Kidney tubule cell (primary cell): ENCODE data around the gene LPP.

Source experiments
- DNase-seq: peaks from one replicate; pipeline ENCODE4 v3.0.0-alpha.2; 2018; ENCODE audit warnings: low spot score

The LPP gene

DNA sequence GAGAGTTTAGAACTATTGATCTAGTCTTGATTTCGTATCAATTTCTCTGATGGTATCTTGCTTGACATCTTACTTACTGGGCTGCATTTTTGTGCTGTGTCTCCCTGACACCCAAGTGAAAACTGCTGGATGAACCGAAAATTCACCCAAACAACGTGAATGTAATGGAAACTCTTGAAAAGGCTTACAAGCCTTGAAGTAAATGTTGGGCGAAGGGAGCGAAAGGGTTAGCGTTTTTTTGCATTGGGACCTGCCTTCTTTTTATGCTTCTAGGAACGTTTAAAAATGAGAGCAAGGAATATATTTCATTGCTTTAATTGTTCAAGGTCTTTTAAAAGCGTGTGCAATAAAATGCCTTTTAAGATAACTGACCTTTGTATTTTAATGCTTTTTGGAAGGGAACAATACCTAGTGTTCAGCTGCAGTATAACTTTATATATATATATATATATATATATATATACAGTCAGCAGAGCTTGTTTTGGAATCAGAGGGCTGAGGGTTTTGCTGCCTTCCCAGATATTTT is 94.1 kb downstream of the LPP start:
- no peak for DNase-seq

DNA sequence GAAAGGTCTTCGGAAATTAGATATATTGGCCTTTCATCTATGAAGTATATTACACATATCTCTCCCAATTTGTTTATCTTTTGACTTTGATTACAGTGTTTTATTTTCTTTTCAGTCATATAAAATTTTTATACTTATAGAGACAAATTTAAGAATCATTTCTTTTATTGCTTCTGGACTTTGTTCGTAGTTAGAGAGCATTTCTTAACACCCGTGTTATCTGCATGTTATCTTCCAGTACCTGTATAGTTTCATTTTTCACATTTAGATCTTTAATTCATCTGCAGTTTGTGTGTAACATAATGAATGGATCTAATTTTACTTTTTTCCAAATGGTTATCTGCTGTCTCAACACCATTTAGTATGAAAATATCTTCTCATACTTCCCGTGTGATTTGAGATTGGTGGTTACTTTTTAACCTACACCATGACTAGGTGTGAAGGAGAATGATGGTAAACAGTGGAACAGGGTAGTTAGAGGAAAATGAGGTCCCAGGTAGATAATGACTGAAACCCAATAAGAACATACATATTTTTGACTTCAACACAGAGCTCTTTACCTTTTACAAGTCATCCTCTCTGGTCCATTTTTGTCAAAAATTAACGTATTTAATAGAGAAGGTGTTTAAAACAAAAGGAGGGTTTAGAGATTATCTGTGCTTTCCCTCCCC is 99.3 kb downstream of the LPP start:
- DNase-seq: no peak

DNA sequence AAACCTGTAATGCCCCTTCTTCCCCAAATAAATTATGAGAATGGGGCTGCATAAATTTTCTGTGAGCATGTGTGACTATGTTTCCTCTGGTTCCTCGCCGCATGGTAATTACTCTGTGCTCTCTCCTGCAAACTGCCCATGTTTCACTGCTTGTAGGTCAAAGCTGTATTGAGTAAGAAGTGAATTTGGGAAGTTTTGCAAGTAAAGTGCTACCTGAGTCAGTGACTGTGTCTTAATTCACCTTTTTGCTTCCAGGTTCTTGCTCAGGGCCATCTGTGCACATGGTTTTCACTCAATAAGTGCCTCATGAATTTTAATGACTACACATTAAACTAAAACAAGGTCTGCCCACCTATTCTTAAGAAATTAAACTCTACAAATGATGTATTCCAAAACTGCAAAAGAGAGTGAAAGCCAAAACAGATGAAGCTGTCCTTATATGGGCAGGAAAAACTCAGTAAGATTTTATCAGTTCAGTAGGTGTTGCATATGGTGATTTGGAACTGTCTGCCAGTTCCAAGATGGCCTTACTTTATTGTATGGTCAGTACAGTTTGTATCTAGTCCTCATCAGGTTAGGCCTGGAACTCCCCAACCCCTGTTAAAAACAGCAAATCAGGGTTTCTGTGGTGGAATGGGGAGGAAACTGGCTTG is 100.0 kb downstream of the LPP start:
- DNase-seq: no peak

DNA sequence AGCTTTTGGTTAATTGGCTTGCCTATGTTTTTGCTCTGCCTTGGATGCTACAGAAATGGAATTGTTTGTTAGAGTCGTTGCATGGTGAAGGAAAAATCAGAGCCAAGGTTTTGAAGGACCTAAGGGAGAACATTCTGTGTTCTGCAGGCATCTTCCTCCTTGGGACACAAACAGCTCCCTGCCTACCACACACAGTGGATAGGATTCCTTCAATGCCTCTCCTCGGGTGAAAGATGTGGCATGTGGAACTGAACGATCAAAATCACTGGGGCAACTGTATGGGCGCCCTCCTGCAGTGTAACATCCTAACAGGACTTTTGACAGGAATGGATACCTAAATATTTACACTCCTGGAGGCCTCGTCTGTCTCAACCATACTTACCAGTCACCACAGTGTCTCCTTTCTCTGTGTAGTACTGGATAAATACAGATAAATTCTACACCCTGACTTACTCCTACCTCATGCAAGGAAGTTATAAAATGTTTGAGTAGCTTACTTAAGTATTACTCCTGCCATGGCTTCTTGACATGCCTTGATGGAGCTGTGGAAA is 100.6 kb downstream of the LPP start:
- no peak for DNase-seq

DNA sequence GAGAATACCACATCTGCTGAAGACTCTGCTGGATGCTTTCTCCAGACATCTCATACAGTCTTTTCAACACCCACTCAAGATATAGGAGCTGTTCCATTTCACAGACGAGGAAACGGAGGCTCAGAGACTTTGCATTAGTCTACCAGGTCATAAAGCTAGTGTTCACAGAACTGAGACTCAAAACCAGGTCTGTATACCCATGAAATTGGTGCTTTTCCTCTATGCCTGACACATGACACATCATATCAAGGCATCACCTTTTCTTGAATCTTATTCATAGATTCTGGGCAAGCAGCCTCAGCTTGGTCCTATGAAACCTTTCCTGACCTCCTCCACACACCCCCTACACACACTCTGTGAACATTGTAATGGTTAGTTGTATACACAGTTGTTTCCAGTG is 101.2 kb downstream of the LPP start:
- no peak for DNase-seq

DNA sequence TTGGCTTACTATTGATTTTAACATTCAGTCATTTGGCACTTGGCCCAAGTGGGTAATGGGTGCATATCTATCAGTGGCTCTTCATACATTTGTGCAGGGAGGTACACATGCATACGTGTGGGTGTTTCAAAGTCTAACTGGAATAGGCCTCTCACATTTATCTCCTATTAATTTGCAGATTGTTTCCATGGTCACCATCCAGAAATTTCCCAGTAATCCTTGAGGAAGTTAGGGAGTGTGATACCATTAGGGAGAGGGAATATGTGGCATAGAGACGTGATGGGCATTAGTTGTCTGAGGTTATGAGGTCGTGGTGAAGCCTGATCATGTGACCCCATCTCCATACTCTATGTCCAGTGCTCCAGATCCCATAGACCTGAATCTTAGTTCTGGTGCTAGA is 102.8 kb downstream of the LPP start:
- DNase-seq: no peak

DNA sequence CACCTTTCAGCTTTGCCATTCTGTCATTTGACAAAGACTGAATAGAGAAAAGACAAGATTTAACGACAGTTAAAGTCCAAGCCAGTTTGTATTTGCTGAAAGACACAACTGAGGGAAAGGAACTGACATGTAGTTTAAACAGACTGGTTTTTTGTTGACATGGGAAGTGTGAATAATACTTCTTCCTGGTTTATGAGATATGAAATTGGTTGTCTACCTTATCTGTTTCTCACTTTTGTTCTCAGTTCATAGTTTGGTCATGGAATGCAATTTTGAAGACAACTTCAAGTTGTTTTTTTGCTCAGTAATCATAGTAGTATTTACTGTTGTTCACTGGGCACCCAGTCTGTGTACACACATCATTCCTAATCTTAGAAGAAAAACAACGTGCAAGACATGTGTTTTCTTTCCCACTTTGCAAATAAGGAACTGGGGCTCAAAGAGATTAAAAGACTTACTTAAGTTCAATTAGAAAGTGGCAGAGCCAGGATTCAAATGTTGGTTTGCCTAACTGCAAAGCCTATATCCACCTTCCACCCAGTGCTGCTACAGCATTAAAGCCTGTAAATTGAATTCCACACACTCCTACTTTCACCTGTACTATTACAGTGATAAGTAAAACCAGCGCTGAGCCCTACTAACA is 103.5 kb downstream of the LPP start:
- no peak for DNase-seq

DNA sequence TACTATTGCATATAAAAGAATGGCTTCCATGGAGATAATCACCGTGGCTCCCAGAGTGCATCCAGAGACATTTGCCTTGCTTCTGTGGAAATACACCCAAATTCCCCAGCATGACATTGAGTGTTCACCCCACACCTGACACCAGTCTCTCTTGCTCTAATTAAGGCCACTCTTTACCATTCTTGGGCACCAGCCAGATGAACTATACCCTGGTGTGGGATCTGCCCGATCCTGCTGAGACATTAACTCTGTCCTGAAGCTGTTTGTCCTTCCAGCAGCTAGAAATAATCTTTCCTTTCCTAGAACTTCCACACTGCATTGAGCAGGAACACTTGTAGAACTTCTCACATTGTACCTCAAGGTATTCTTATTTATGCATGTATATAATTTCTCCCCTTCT is 105.2 kb downstream of the LPP start:
- DNase-seq: no peak

DNA sequence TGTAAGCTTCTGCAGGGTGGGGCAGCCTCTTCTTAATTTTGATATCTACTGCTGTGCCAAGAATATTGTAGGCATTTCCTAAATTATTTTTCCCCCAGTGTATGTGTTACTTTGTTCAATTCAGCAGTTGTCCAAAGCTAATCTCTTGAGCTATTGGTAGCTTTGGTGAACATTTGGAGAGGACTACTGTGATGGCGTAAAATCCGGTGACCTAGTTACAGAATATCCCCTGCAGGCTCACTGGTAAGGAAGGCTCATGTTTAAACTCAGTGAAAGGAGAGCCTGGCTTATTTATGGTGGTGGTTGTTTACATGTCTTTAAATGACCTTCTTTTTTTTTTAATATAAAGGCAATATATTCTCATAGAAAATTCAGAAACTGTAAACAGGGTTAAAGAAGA is 105.6 kb downstream of the LPP start:
- no peak for DNase-seq

DNA sequence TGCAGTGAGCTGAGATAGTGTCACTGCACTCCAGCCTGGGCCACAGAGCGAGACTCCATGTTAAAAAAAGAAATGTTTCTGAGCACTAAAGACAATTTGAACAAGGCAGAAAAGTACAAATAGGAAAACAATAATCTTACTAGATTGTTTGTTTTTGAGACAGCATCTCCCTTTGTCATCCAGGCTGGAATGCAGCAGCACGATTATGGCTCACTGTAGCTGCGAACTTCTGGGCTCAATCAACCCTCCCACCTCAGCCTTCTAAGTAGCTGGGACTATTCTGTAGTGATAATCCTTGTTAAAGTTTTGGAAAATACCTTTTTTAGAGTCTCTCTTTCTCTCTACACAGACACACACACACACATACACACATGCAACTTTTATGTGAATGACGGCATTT is 107.1 kb downstream of the LPP start:
- DNase-seq: no peak

DNA sequence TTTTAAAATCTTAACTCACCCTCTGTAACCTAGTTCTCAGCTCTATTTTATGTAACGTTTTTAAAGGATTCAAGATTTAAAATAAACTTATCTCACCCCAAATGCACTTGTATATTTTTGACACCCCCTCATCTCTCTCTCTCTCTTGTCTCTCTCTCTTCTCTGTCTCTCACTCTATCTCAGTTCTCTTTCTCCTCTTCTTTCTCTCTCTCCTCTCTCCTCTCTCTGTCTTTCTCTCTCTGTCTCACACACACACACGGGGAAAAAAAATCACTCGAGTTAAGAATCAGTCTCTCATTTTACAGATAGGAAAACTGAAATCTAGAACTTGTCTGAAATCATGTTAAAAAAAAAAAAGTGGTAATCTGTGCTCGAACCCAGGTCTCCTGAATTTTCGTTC is 108.5 kb downstream of the LPP start:
- DNase-seq: no peak

DNA sequence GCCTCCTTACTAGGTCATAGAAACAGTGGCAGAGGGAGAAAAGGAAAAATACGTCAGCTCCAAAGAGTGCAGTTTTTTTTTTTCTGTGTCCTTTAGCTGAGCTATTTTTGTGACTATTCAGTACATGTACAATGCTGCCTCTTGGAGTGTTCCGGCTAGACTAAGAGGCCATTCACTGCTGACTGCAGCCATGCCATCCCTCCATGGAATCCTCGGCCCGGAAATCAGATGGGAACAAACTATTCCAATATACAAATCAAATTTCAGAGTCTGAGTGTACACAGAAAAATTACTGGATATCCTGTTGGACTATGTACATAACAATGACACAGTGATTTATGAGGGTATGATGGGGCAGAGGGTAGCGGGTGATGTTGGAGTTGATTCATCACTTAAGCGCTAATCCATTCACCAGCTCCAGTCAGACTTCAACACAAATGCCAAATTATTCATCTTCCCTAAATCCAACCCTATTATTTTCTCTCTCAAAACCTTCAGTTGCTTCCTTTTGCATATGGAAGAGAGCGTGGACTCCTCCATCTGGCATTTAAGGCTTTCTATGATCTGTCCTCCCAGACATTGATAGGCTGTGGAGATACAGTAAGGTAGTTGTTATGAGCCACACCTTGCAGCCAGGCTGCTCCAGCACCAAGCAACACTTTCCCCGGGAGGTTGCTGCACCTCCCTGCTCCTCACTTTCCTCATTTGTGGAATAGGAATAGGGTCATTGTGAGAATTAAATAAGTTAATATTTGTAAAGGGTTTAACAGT is 109.1 kb downstream of the LPP start:
- DNase-seq: peak; percentile 85

DNA sequence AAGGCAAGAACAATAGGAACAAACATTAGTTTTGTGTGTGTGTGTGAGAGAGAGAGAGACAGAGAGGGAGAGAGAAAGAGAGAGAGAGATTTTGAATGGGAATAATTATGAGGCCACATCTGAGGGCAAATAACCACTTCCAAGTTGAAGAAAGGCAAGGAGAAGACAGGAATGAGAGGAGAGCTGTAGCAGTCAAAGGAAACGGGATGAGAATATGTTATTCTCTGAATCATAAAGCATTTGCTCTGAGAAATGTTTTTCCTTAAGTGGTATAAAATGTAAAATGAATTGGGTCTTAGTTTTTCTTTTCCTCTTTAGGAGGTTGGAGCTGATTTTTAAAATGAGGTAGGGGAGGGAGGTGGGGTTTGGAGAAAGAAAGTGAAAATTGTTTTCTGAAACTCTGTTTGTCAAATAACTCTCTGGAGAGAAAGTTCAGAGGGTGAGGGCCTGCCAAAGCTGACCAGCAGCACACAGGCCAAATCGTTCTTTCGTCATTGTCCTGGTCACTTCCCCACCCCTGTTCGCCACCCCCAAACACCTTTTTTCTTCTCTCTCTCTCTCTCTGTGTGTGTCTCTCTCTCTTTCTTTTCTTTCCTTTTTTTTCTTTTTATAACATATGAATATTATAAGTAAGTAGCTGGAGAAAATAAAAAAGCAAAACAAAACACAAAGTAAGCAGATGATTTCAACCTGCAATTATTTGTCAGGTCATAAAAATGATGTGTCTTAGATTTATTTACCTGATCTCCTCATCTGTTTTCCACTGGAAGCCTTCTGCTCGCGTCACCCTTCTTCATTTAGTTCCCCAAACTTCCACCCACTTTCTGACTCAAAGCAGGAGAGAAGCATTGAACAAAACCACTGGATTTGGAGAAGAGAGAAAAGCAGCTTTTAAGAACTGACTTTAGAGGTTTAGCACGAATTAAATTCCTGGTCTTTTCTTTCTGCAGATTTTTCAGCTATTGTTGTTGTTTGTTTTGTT is 110.6 kb downstream of the LPP start:
- DNase-seq: peak; percentile 35

DNA sequence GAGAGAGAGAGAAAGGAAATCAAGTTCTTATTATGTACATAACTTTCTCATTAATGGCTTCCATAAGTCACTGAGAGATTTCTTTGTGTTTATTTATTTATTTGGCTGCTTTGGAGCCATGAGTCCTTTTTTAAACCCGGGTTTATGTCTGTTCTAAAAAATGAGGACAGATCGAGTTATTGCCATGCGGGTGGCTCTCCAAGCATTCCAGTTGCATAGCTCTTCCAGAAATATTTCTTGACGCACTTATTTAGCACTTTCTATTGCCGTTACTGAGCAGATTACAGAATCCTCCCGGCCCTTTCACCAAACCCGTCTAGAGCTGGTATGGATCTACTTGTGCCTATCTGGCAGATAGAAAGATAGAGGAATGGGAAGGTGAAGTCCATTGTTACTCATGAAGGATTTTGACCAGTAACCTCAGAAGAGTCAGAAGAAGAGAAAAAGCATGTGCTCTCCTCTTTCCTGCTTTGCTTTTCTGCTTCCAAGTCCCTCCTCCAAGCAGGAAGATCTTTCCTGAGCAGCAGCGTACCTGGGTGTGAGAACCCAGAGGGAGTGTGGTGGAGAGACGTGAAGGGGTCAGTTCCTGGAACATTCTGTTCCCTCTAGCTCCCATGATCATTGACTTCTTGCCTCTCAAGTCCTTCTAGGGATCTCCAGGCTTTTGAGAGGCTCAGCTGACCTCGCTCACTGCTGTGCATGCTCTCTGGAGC is 112.8 kb downstream of the LPP start:
- DNase-seq: peak; percentile 39

DNA sequence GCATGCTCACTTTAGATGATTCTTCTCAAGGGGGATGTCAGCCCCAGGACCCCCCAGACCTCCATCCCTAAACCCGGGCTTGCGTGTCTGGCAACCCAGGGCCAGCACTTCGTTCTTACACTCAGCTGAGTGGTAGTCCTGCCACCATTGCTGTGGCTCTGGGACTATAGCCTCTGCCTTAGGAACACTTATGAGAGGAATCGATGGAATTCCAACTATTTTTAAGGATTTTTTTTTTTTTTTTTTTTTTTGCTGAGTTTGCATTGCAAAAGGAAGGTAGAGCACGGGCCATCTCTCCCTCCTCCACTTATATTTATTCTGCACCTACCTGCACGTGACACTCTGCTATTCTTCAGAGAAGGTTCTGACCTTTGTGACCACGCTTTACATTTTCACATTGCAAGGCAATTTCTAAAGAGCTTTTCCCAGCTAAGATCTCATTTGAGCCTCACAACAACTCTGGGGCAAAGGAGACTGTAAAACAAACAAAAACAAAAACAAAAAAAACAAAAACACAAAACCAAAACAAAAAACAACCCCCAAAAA is 113.9 kb downstream of the LPP start:
- DNase-seq: no peak

DNA sequence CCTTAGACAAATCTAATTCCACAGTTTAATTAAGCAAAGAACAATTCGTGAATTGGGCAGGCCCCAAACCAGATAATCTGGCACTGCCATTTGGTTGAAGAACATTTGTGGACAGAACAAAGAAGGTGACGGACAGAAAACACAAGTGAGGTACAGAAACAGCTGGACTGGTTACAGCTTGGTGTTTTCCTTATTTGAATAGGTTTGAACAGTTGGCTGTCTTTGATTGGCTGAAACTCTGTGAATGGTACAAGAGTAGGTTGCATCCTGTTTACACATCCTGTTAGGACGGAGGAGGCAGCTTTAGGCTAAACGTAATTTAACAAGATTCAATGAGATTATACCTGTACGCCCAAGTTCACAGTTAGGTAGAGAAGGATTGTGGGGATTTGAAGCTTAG is 114.4 kb downstream of the LPP start:
- DNase-seq: no peak

DNA sequence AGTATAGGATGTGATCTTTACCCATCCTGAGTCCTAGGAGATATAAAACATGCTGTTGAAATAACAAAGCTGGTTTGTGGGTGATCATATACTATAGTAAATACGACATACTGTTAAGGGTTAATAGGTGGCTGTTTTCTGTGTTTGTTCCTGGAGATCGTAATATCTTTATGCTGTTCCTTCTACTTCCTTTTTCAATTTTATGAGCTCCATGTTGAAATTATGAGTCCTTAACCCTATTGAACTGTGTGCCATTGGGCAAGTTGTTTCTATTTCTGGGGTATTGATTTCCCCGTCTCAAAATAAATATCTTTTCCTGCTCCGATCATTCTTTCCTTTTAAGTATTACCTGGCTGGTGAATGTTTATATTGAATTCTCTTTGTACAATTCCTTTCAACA is 115.1 kb downstream of the LPP start:
- DNase-seq: no peak

DNA sequence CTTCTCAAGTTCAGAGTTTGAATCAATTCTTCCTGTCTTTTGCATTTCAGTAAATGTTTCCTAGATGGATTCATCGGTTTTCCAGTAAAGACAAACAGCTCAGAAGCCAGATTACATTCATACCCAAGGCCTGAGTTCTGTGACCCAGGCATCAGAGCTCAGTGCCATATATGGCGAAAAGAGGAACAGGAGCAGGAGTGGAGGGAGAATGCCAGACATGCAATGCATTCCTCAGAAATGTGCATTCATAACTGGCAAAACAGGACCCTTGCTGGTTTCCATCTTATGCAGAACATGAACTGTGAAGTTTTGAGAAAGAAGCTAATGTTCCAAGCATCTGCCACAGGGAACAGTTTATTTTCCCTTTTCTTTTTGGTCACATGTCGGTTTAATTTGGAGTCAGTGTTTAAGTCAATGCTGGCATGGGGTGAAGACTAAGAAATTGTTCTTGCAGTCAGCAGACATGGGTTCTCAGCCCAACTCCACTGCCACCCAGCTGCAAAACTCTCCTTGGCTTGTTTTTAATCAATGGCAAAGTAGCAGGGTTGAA is 116.5 kb downstream of the LPP start:
- peak; percentile 89 for DNase-seq

DNA sequence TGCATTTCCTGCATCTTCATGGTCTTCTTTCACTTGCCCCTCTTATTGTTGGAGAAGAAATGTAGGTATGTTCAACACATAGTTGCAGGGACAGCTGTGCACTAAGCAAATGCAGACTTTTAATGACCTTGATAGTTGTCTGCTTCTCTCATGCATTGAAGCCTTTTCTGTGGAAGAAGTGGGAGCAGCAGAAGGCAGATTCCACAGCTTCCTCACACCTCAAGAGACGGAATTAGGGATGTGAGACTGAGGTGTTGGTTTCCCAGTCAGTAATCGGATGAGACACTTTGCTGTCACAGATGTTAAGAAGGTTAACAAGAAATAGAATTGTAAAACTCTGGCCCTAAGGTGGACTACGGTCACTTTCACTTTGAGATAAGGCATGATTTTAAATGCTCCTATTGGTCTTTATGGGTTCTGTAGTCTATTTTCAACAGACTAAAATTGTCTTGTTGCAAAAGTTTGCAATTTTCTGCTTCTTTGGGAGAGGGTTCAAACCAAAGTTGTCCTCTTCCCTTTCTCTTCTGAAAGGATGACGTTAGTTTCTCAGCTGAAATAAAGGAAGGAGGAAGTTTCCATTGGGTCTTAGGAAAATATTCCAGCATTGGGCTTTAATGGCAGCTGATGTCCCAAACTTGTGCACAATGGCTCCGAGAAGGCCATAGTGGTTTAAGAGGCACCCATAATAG is 117.4 kb downstream of the LPP start:
- DNase-seq: no peak
